Hepatocyte (in vitro differentiated cells): Measurements from ENCODE around the gene SCAPER.

ENCODE experiments used
- CTCF ChIP-seq: fragments of 200-600 bp; sonication (generic); IDR thresholded peaks from 2 replicates; pipeline ENCODE4 v1.5.1; 2016; ENCODE audit warnings: antibody characterized with exemption, mild to moderate bottlenecking; ENCODE audit not compliant: poor library complexity
- EZH2 ChIP-seq: fragments of 200-600 bp; sonication (generic); IDR thresholded peaks from 2 replicates; pipeline ENCODE4 v1.6.1; 2016; ENCODE audit warnings: antibody characterized with exemption, mild to moderate bottlenecking, borderline replicate concordance
- EZH2phosphoT487 ChIP-seq: fragments of 200-600 bp; sonication (generic); IDR thresholded peaks from one replicate; pipeline ENCODE4 v1.6.1; 2018; ENCODE audit warnings: antibody characterized with exemption, mild to moderate bottlenecking, low read depth, moderate library complexity; ENCODE audit not compliant: unreplicated experiment, severe bottlenecking

GRCh38 chr15:76584868-76585575 lies 320.1 kb downstream of the SCAPER start:
- TF ChIP-seq CTCF (no peak), EZH2 (no peak), EZH2phosphoT487 (no peak)
